ENCODE measurements around the gene MLH3. TPM values are rescaled to one million over a fixed set of nuclear protein-coding genes. Genes with fewer than 3 reads are reported as not detected.
"Not testable (repeated sequence)": the region's sequence is repeated elsewhere in the genome, so short reads cannot be mapped to it uniquely, and the experiment has no call there.

Gene MLH3
- polyA plus RNA-seq, 1 donor (not counting 4 experiments of a cell fraction or from before 2014, with no cell fraction given), result 13.0 TPM

GRCh38 chr14:75001899-75002298, 49.4 kb downstream of the MLH3 start:
- peak overlapping the region; percentile 91 for H3K4me2 ChIP-seq (ENCODE audit: control insufficient read depth, extremely low read depth, insufficient read depth, low read depth, low read length)
- peak overlapping the region; percentile 79 for H3K27ac ChIP-seq (ENCODE audit: control insufficient read depth, insufficient read depth, low read length)
- H3K4me1 ChIP-seq (ENCODE audit: control insufficient read depth, extremely low read depth, insufficient read depth, low read length), result peaks cover 25% of the 10 kb centered on the region
- no peak for DNase-seq (ENCODE audit: low read depth, low spot score)
- peaks cover 10 to 17% of the 10 kb centered on the region in 2 experiments for H3K36me3 ChIP-seq (ENCODE audit: control insufficient read depth in 2 of 2, extremely low read depth in 1 of 2, insufficient read depth in 2 of 2, low read length in 2 of 2)
- peaks cover 25% of the 10 kb centered on the region for H3K79me2 ChIP-seq (ENCODE audit: control insufficient read depth, insufficient read depth, low read length)
- dilution Hi-C loops (cut with MboI; ENCODE audit: extremely low pct_ligation_motif_present, low sequenced_read_pairs), result no loop called here
- peak overlapping the region; percentile 86 for H2AFZ ChIP-seq (ENCODE audit: control insufficient read depth, low read length)
- H3K27me3 ChIP-seq (ENCODE audit: control insufficient read depth, extremely low read depth, insufficient read depth, low read length), result no peaks in the 10 kb centered on the region
- no peak for FAIRE-seq
- H4K20me1 ChIP-seq (ENCODE audit: control insufficient read depth, extremely low read depth, insufficient read depth, low read length), result no peaks in the 10 kb centered on the region
- peak overlapping the region; percentile 82 for H3K9ac ChIP-seq (ENCODE audit: control insufficient read depth, extremely low read depth, insufficient read depth, low read length)
- no peaks in the 10 kb centered on the region for H3K9me3 ChIP-seq (ENCODE audit: control insufficient read depth, low read depth, low read length)
- H3K9me1 ChIP-seq (ENCODE audit: control insufficient read depth, extremely low read depth, insufficient read depth, low read length), result no peaks in the 10 kb centered on the region
- TF ChIP-seq, protein P1, sequence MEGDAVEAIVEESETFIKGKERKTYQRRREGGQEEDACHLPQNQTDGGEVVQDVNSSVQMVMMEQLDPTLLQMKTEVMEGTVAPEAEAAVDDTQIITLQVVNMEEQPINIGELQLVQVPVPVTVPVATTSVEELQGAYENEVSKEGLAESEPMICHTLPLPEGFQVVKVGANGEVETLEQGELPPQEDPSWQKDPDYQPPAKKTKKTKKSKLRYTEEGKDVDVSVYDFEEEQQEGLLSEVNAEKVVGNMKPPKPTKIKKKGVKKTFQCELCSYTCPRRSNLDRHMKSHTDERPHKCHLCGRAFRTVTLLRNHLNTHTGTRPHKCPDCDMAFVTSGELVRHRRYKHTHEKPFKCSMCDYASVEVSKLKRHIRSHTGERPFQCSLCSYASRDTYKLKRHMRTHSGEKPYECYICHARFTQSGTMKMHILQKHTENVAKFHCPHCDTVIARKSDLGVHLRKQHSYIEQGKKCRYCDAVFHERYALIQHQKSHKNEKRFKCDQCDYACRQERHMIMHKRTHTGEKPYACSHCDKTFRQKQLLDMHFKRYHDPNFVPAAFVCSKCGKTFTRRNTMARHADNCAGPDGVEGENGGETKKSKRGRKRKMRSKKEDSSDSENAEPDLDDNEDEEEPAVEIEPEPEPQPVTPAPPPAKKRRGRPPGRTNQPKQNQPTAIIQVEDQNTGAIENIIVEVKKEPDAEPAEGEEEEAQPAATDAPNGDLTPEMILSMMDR (optimal IDR thresholded peaks at IDR 0.05 in 1 of 3, IDR thresholded peaks at IDR 0.05 in 1 of 3, conservative IDR thresholded peaks at IDR 0.05 in 1 of 3; ENCODE audit: extremely low read depth in 1 of 3, insufficient read depth in 2 of 3, low read length in 3 of 3), result no peak
- TF ChIP-seq EZH2 (IDR thresholded peaks at IDR 0.05; ENCODE audit: low read length), result no peak
- peak overlapping the region; percentile 45 to 96 (median 86) for H3K4me3 ChIP-seq (ENCODE audit: control insufficient read depth in 2 of 3, extremely low read depth in 1 of 3, insufficient read depth in 2 of 3, low read depth in 1 of 3, low read length in 3 of 3)

- TF ChIP-seq, protein P1 (optimal IDR thresholded peaks at IDR 0.05 in 1 of 3, IDR thresholded peaks at IDR 0.05 in 1 of 3, conservative IDR thresholded peaks at IDR 0.05 in 1 of 3; ENCODE audit: extremely low read depth in 1 of 3, insufficient read depth in 2 of 3, low read length in 3 of 3), result no peak
- no peak for TF ChIP-seq EZH2 (IDR thresholded peaks at IDR 0.05; ENCODE audit: low read length)
- Histone ChIP-seq H2AFZ (ENCODE audit: control insufficient read depth, low read length) (no peak overlapping the region), H3K4me1 (ENCODE audit: control insufficient read depth, extremely low read depth, insufficient read depth, low read length) (peaks cover 25% of the 10 kb centered on the region), H3K9me1 (ENCODE audit: control insufficient read depth, extremely low read depth, insufficient read depth, low read length) (no peaks in the 10 kb centered on the region), H3K9ac (ENCODE audit: control insufficient read depth, extremely low read depth, insufficient read depth, low read length) (no peak overlapping the region), H3K27me3 (ENCODE audit: control insufficient read depth, extremely low read depth, insufficient read depth, low read length) (no peaks in the 10 kb centered on the region), H3K4me3 (ENCODE audit: control insufficient read depth in 2 of 3, extremely low read depth in 1 of 3, insufficient read depth in 2 of 3, low read depth in 1 of 3, low read length in 3 of 3) (no peak overlapping the region), H3K4me2 (ENCODE audit: control insufficient read depth, extremely low read depth, insufficient read depth, low read depth, low read length) (no peak overlapping the region), H3K79me2 (ENCODE audit: control insufficient read depth, insufficient read depth, low read length) (peaks cover 25% of the 10 kb centered on the region), H3K9me3 (ENCODE audit: control insufficient read depth, low read depth, low read length) (no peaks in the 10 kb centered on the region), H4K20me1 (ENCODE audit: control insufficient read depth, extremely low read depth, insufficient read depth, low read length) (no peaks in the 10 kb centered on the region), H3K36me3 (ENCODE audit: control insufficient read depth in 2 of 2, extremely low read depth in 1 of 2, insufficient read depth in 2 of 2, low read length in 2 of 2) (peaks cover 4 to 11% of the 10 kb centered on the region in 2 experiments), H3K27ac (ENCODE audit: control insufficient read depth, insufficient read depth, low read length) (no peak overlapping the region)
- no peak for DNase-seq (ENCODE audit: low read depth, low spot score)
- dilution Hi-C loops (cut with MboI; ENCODE audit: extremely low pct_ligation_motif_present, low sequenced_read_pairs), result no loop called here
- FAIRE-seq, result no peak
Measured at GRCh38 chr14:75001261-75001660, 50.0 kb downstream of the MLH3 start.

- H3K36me3 ChIP-seq (ENCODE audit: control insufficient read depth in 2 of 2, extremely low read depth in 1 of 2, insufficient read depth in 2 of 2, low read length in 2 of 2); H2AFZ ChIP-seq (ENCODE audit: control insufficient read depth, low read length); dilution Hi-C loops (cut with MboI; ENCODE audit: extremely low pct_ligation_motif_present, low sequenced_read_pairs); H3K79me2 ChIP-seq (ENCODE audit: control insufficient read depth, insufficient read depth, low read length); H3K9me3 ChIP-seq (ENCODE audit: control insufficient read depth, low read depth, low read length); H3K9ac ChIP-seq (ENCODE audit: control insufficient read depth, extremely low read depth, insufficient read depth, low read length); H3K4me1 ChIP-seq (ENCODE audit: control insufficient read depth, extremely low read depth, insufficient read depth, low read length); FAIRE-seq; H3K4me3 ChIP-seq (ENCODE audit: control insufficient read depth in 2 of 3, extremely low read depth in 1 of 3, insufficient read depth in 2 of 3, low read depth in 1 of 3, low read length in 3 of 3); H3K27ac ChIP-seq (ENCODE audit: control insufficient read depth, insufficient read depth, low read length); H4K20me1 ChIP-seq (ENCODE audit: control insufficient read depth, extremely low read depth, insufficient read depth, low read length); H3K4me2 ChIP-seq (ENCODE audit: control insufficient read depth, extremely low read depth, insufficient read depth, low read depth, low read length); H3K9me1 ChIP-seq (ENCODE audit: control insufficient read depth, extremely low read depth, insufficient read depth, low read length); H3K27me3 ChIP-seq (ENCODE audit: control insufficient read depth, extremely low read depth, insufficient read depth, low read length); DNase-seq (ENCODE audit: low read depth, low spot score): not testable (repeated sequence)
Measured at GRCh38 chr14:74995781-74996180, 55.5 kb downstream of the MLH3 start.

DNA sequence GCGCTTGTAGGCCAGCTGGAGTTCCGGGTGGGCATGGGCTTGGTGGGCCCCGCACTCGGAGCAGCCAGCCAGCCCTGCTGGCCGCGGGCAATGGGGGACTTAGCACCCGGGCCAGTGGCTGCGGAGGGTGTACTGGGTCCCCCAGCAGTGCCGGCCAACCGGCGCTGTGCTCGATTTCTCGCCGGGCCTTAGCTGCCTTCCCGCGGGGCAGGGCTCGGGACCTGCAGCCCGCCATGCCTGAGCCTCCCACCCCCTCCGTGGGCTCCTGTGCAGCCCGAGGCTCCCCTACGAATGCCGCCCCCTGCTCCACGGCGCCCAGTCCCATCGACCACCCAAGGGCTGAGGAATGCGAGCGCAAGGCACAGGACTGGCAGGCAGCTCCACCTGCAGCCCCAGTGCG, 57.1 kb downstream of the MLH3 start:
- H3K4me2 ChIP-seq (ENCODE audit: control insufficient read depth, extremely low read depth, insufficient read depth, low read depth, low read length); H3K27ac ChIP-seq (ENCODE audit: control insufficient read depth, insufficient read depth, low read length); H2AFZ ChIP-seq (ENCODE audit: control insufficient read depth, low read length); H3K36me3 ChIP-seq (ENCODE audit: control insufficient read depth in 2 of 2, extremely low read depth in 1 of 2, insufficient read depth in 2 of 2, low read length in 2 of 2); H3K4me3 ChIP-seq (ENCODE audit: control insufficient read depth in 2 of 3, extremely low read depth in 1 of 3, insufficient read depth in 2 of 3, low read depth in 1 of 3, low read length in 3 of 3); H3K27me3 ChIP-seq (ENCODE audit: control insufficient read depth, extremely low read depth, insufficient read depth, low read length); H3K9me1 ChIP-seq (ENCODE audit: control insufficient read depth, extremely low read depth, insufficient read depth, low read length); H3K4me1 ChIP-seq (ENCODE audit: control insufficient read depth, extremely low read depth, insufficient read depth, low read length); H3K9me3 ChIP-seq (ENCODE audit: control insufficient read depth, low read depth, low read length); FAIRE-seq; DNase-seq (ENCODE audit: low read depth, low spot score); H4K20me1 ChIP-seq (ENCODE audit: control insufficient read depth, extremely low read depth, insufficient read depth, low read length); H3K79me2 ChIP-seq (ENCODE audit: control insufficient read depth, insufficient read depth, low read length); dilution Hi-C loops (cut with MboI; ENCODE audit: extremely low pct_ligation_motif_present, low sequenced_read_pairs); H3K9ac ChIP-seq (ENCODE audit: control insufficient read depth, extremely low read depth, insufficient read depth, low read length): not testable (repeated sequence)

All from keratinocyte (primary cell).